Mononuclear cell (primary cell): Measurements from ENCODE around the gene ANKRD55. TPM values are rescaled to one million over a fixed set of nuclear protein-coding genes. Genes with fewer than 3 reads are reported as not detected.
"Not testable (repeated sequence)": the region's sequence is repeated elsewhere in the genome, so short reads cannot be mapped to it uniquely, and the experiment has no call there.

ENCODE experiments used
- H3K27me3 ChIP-seq: 2 replicates; pipeline ENCODE4 v1.6.0; 2011; ENCODE audit warnings: low read length, control low read depth; ENCODE audit not compliant: insufficient read depth
- H3K4me1 ChIP-seq: 2 replicates; pipeline ENCODE4 v1.5.1; 2011; ENCODE audit warnings: mild to moderate bottlenecking, low read length, control low read depth; ENCODE audit not compliant: insufficient read depth
- H3K4me3 ChIP-seq: 2 replicates; pipeline ENCODE4 v1.5.1; 2011; ENCODE audit warnings: mild to moderate bottlenecking, low read length, moderate library complexity
- H3K9me3 ChIP-seq: 2 replicates; pipeline ENCODE4 v1.5.1; 2011; ENCODE audit warnings: low read depth, mild to moderate bottlenecking, control low read depth, low read length
- total RNA-seq: library from RNA; depleted of rRNA; stranded (reverse); fragments of >200 nt; gene quantifications from one replicate; pipeline ENCODE4 v1.2.3, GENCODE V29; 2012

The ANKRD55 gene
- total RNA-seq = 8.6 TPM

GRCh38 chr5:56233230-56233629, at the start of gene ANKRD55:
Gene ANKRD55, minus strand, starts transcription at chr5:56233330. Its CDS starts 417 bp downstream, at chr5:56232913.
- peaks cover 2% of the 10 kb centered on the region for H3K27me3 ChIP-seq

GRCh38 chr5:56282216-56282615, 49.1 kb upstream of the ANKRD55 start:
- H3K4me1 ChIP-seq = no peaks in the 10 kb centered on the region
- no peak overlapping the region for H3K4me3 ChIP-seq
- H3K27me3 ChIP-seq = no peaks in the 10 kb centered on the region
- H3K9me3 ChIP-seq = no peaks in the 10 kb centered on the region

More at GRCh38 chr5:56233230-56233629, at the start of gene ANKRD55:
- no peaks in the 10 kb centered on the region for H3K4me1 ChIP-seq
- no peaks in the 10 kb centered on the region for H3K9me3 ChIP-seq
- H3K4me3 ChIP-seq = no peak within 1 kb of the TSS

GRCh38 chr5:56281489-56282165, 48.5 kb upstream of the ANKRD55 start:
- no peaks in the 10 kb centered on the region for H3K9me3 ChIP-seq
- no peak overlapping the region for H3K4me3 ChIP-seq
- H3K4me1 ChIP-seq = no peaks in the 10 kb centered on the region
- H3K27me3 ChIP-seq = no peaks in the 10 kb centered on the region

- no peak overlapping the region for H3K4me3 ChIP-seq
- no peaks in the 10 kb centered on the region for H3K9me3 ChIP-seq
- H3K4me1 ChIP-seq = no peaks in the 10 kb centered on the region
- H3K27me3 ChIP-seq = no peaks in the 10 kb centered on the region
Observed at GRCh38 chr5:56279979-56280378, 46.8 kb upstream of the ANKRD55 start.

- no peaks in the 10 kb centered on the region for H3K9me3 ChIP-seq
- H3K27me3 ChIP-seq = no peaks in the 10 kb centered on the region
- no peaks in the 10 kb centered on the region for H3K4me1 ChIP-seq
Observed at GRCh38 chr5:56279291-56279690, 46.2 kb upstream of the ANKRD55 start.

GRCh38 chr5:56278335-56278753, 45.2 kb upstream of the ANKRD55 start:
- H3K4me1 ChIP-seq = no peaks in the 10 kb centered on the region
- H3K27me3 ChIP-seq = no peaks in the 10 kb centered on the region
- no peaks in the 10 kb centered on the region for H3K9me3 ChIP-seq
- H3K4me3 ChIP-seq = no peak overlapping the region

More at GRCh38 chr5:56279291-56279690, 46.2 kb upstream of the ANKRD55 start:
- no peak overlapping the region for H3K4me3 ChIP-seq

GRCh38 chr5:56277573-56277972, 44.4 kb upstream of the ANKRD55 start:
- Histone ChIP-seq H3K4me1 (no peaks in the 10 kb centered on the region), H3K4me3 (no peak overlapping the region)

GRCh38 chr5:56273376-56273955, 40.3 kb upstream of the ANKRD55 start:
- H3K9me3 ChIP-seq = no peaks in the 10 kb centered on the region
- no peak overlapping the region for H3K4me3 ChIP-seq
- H3K4me1 ChIP-seq = peaks cover 15% of the 10 kb centered on the region
- no peaks in the 10 kb centered on the region for H3K27me3 ChIP-seq

More at GRCh38 chr5:56277573-56277972, 44.4 kb upstream of the ANKRD55 start:
- H3K27me3 ChIP-seq = no peaks in the 10 kb centered on the region
- no peaks in the 10 kb centered on the region for H3K9me3 ChIP-seq

GRCh38 chr5:56272765-56273164, 39.6 kb upstream of the ANKRD55 start:
- Histone ChIP-seq H3K4me1 (peaks cover 15% of the 10 kb centered on the region), H3K4me3 (no peak overlapping the region), H3K9me3 (no peaks in the 10 kb centered on the region), H3K27me3 (no peaks in the 10 kb centered on the region)

- Histone ChIP-seq H3K4me3 (no peak overlapping the region), H3K4me1 (peaks cover 15% of the 10 kb centered on the region)
Observed at GRCh38 chr5:56270568-56271392, 37.6 kb upstream of the ANKRD55 start.

GRCh38 chr5:56270058-56270457, 36.9 kb upstream of the ANKRD55 start:
- H3K4me1 ChIP-seq = peaks cover 15% of the 10 kb centered on the region
- H3K4me3 ChIP-seq = no peak overlapping the region

More at GRCh38 chr5:56270568-56271392, 37.6 kb upstream of the ANKRD55 start:
- Histone ChIP-seq H3K9me3 (no peaks in the 10 kb centered on the region), H3K27me3 (no peaks in the 10 kb centered on the region)

GRCh38 chr5:56269216-56269927, 36.2 kb upstream of the ANKRD55 start:
- Histone ChIP-seq H3K9me3 (no peaks in the 10 kb centered on the region), H3K4me1 (peaks cover 15% of the 10 kb centered on the region), H3K27me3 (no peaks in the 10 kb centered on the region), H3K4me3 (no peak overlapping the region)

More at GRCh38 chr5:56270058-56270457, 36.9 kb upstream of the ANKRD55 start:
- H3K27me3 ChIP-seq = no peaks in the 10 kb centered on the region
- H3K9me3 ChIP-seq = no peaks in the 10 kb centered on the region

GRCh38 chr5:56268707-56269106, 35.6 kb upstream of the ANKRD55 start:
- not testable (repeated sequence) for H3K9me3 ChIP-seq, H3K4me3 ChIP-seq, H3K27me3 ChIP-seq
- peaks cover 15% of the 10 kb centered on the region for H3K4me1 ChIP-seq

- Histone ChIP-seq H3K27me3 (no peaks in the 10 kb centered on the region), H3K4me1 (peaks cover 15% of the 10 kb centered on the region), H3K4me3 (no peak overlapping the region), H3K9me3 (no peaks in the 10 kb centered on the region)
Observed at GRCh38 chr5:56267856-56268255, 34.7 kb upstream of the ANKRD55 start.
